Measurements from ENCODE around the gene ADARB2. TPM values are rescaled to one million over a fixed set of nuclear protein-coding genes. Genes with fewer than 3 reads are reported as not detected.

The ADARB2 gene
- total and polyA plus RNA-seq, 8 donors: 0.41 to 0.92 (median 0.76) TPM

- intact Hi-C loops (cut with DNase I): no loop called here
- H3K4me3 ChIP-seq: no peak overlapping the region
- H3K36me3 ChIP-seq: no peaks in the 10 kb centered on the region
- no peaks in the 10 kb centered on the region for H3K9me3 ChIP-seq
- TF ChIP-seq, protein P1, sequence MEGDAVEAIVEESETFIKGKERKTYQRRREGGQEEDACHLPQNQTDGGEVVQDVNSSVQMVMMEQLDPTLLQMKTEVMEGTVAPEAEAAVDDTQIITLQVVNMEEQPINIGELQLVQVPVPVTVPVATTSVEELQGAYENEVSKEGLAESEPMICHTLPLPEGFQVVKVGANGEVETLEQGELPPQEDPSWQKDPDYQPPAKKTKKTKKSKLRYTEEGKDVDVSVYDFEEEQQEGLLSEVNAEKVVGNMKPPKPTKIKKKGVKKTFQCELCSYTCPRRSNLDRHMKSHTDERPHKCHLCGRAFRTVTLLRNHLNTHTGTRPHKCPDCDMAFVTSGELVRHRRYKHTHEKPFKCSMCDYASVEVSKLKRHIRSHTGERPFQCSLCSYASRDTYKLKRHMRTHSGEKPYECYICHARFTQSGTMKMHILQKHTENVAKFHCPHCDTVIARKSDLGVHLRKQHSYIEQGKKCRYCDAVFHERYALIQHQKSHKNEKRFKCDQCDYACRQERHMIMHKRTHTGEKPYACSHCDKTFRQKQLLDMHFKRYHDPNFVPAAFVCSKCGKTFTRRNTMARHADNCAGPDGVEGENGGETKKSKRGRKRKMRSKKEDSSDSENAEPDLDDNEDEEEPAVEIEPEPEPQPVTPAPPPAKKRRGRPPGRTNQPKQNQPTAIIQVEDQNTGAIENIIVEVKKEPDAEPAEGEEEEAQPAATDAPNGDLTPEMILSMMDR (IDR thresholded peaks at IDR 0.05): no peak
- ATAC-seq (no peak), DNase-seq (no peak)
- no peaks in the 10 kb centered on the region for H3K4me1 ChIP-seq
- H3K27ac ChIP-seq: no peak overlapping the region
- no peaks in the 10 kb centered on the region for H3K27me3 ChIP-seq
Observed at GRCh38 chr10:1629326-1630198, 107.8 kb downstream of the ADARB2 start.

- H3K27me3 ChIP-seq: no peaks in the 10 kb centered on the region
- DNase-seq (no peak), ATAC-seq (no peak)
- no peak overlapping the region for H3K27ac ChIP-seq
- H3K9me3 ChIP-seq: no peaks in the 10 kb centered on the region
- TF ChIP-seq, protein P1 (IDR thresholded peaks at IDR 0.05): no peak
- H3K36me3 ChIP-seq: no peaks in the 10 kb centered on the region
- H3K4me1 ChIP-seq: no peaks in the 10 kb centered on the region
- intact Hi-C loops (cut with DNase I): no loop called here
- no peak overlapping the region for H3K4me3 ChIP-seq
Observed at GRCh38 chr10:1628757-1629156, 108.6 kb downstream of the ADARB2 start.

DNA sequence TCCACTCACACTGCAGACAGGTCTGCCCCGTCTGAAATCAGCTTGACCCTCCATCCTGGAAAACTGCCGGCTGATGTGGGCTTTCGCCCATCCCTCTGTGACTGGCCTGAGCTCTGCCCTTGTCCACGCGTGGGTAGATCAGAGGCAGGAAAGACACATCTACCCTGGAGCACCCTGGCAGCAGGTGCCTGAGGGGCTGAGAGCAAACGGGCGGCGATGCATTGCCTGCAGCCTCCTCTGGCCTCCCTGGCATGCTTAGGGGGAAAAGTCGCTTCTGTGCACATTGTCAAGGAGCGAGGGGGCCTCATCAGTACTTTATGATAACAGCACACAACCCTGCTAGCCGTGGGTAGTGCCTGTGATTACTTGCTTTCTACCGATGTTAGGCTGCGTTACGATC, 109.4 kb downstream of the ADARB2 start:
- H3K27me3 ChIP-seq: no peaks in the 10 kb centered on the region
- H3K4me3 ChIP-seq: no peak overlapping the region
- H3K4me1 ChIP-seq: no peaks in the 10 kb centered on the region
- TF ChIP-seq, protein P1 (IDR thresholded peaks at IDR 0.05): no peak
- no peak for DNase-seq
- no peaks in the 10 kb centered on the region for H3K36me3 ChIP-seq
- H3K27ac ChIP-seq: no peak overlapping the region
- H3K9me3 ChIP-seq: no peaks in the 10 kb centered on the region
- intact Hi-C loops (cut with DNase I): no loop called here
- no peak for ATAC-seq

- Histone ChIP-seq H3K9me3 (no peaks in the 10 kb centered on the region), H3K27ac (no peak overlapping the region), H3K4me1 (no peaks in the 10 kb centered on the region), H3K27me3 (no peaks in the 10 kb centered on the region), H3K36me3 (no peaks in the 10 kb centered on the region), H3K4me3 (no peak overlapping the region)
- ATAC-seq (no peak), DNase-seq (no peak)
- intact Hi-C loops (cut with DNase I): no loop called here
- TF ChIP-seq, protein P1 (IDR thresholded peaks at IDR 0.05): no peak
Observed at GRCh38 chr10:1626835-1627234, 110.5 kb downstream of the ADARB2 start.

GRCh38 chr10:1626410-1626809, 110.9 kb downstream of the ADARB2 start:
- DNase-seq (no peak), ATAC-seq (no peak)
- no peaks in the 10 kb centered on the region for H3K27me3 ChIP-seq
- no peak overlapping the region for H3K27ac ChIP-seq
- no peaks in the 10 kb centered on the region for H3K36me3 ChIP-seq
- H3K4me3 ChIP-seq: no peak overlapping the region
- no peaks in the 10 kb centered on the region for H3K9me3 ChIP-seq
- TF ChIP-seq, protein P1 (IDR thresholded peaks at IDR 0.05): no peak
- intact Hi-C loops (cut with DNase I): no loop called here
- no peaks in the 10 kb centered on the region for H3K4me1 ChIP-seq
